Activated CD4-positive, alpha-beta T cell treated with anti-CD3 and anti-CD28 coated beads for 36 hours (primary cell): ENCODE measurements around the gene S100A2. TPM values are rescaled to one million over a fixed set of nuclear protein-coding genes. Genes with fewer than 3 reads are reported as not detected.

ENCODE experiments used
- ATAC-seq: fragments of 200-7000 bp; cut with Tn5 transposase; one replicate; pipeline ENCODE4 v1.10.0; 2021; ENCODE audit warnings: mild to moderate bottlenecking, moderate library complexity
- CTCF ChIA-PET: fragments of 350-600 bp; sonication (Branson Sonifier 250); formaldehyde crosslinking; loops from one replicate; lab custom pipeline; 2021; ENCODE audit warnings: antibody characterized with exemption; lab: Charles Lee
- POLR2A ChIA-PET: fragments of 350-600 bp; sonication (Branson Sonifier 250); formaldehyde crosslinking; loops from one replicate; lab custom pipeline; 2021; ENCODE audit warnings: antibody characterized with exemption, inconsistent platforms; lab: Charles Lee
- DNase-seq: peaks from one replicate; pipeline ENCODE4 v3.0.0-alpha.2; 2020
- H3K27ac Mint-ChIP-seq: one replicate; pipeline ENCODE4 v1.8.0; 2021; ENCODE audit warnings: mixed read lengths
- H3K27me3 Mint-ChIP-seq: one replicate; pipeline ENCODE4 v1.8.0; 2021; ENCODE audit warnings: mixed read lengths
- H3K36me3 Mint-ChIP-seq: one replicate; pipeline ENCODE4 v1.8.0; 2021; ENCODE audit warnings: low read depth, mixed read lengths
- H3K4me1 Mint-ChIP-seq: one replicate; pipeline ENCODE4 v1.8.0; 2021; ENCODE audit warnings: mixed read lengths
- H3K4me3 Mint-ChIP-seq: one replicate; pipeline ENCODE4 v1.8.0; 2021; ENCODE audit warnings: mild to moderate bottlenecking, moderate library complexity, mixed read lengths
- H3K9me3 Mint-ChIP-seq: one replicate; pipeline ENCODE4 v1.8.0; 2021; ENCODE audit warnings: low read depth, mixed read lengths
- intact Hi-C, 2 experiments: fragments of 100-400 bp; cut with DNase I in 1 of 2; cut with micrococcal nuclease in 1 of 2; formaldehyde crosslinking; loops; one replicate each; pipeline versions ENCODE4 v1.14.2 to v1.15.1; 2022 to 2024; cut with DNase I, micrococcal nuclease
- total RNA-seq, 2 experiments: library from RNA; stranded (reverse); gene quantifications; one replicate each; pipeline ENCODE4 v1.2.3, GENCODE V29; 2021

Gene S100A2
- total RNA-seq, 2 experiments from 2014 or later = 3.3 to 7.0 TPM

DNA sequence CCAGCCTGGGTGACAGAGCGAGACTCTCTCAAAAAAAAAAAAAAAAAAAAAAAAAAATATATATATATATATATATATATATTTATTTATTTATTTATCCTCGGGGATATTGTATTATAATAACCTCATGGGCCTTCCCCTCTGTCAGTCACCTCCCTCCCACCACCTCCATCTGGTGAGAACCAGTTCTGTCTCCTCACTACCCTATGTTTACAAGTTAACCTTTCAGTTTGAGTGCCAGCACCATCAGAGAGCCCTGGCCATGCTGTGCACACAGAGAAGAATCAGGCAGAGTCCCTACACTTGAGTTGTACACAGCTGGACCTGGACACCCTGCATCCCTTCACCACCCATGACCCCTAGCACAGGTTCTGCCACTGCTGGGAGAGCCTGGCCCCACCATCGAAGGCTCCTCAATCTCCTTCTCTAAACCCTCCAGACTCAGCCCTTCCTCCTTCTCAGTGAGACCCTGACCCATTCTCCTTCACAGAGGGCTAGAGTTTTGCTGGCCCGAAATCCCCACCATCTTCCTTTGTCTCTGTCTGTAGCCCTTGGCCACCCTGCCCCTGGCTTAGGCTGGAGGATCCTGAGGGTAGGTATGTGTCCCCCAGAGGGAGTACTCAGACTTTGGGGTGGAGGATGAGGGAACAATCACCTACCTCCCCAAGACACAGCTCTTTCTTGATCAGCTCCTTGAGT lies 26.1 kb downstream of the S100A2 start:
- POLR2A ChIA-PET = interaction anchor here (0.5 to 2.8 kb wide), 4 partner anchors 8 to 94 kb away, joined by 3 to 11 read pairs (median 5); partner anchors contain the start of gene CHTOP
- CTCF ChIA-PET = interaction anchor here (1.4 to 3.2 kb wide), 5 partner anchors 8 to 95 kb away, joined by 3 to 12 read pairs (median 8); partner anchors contain the start of gene CHTOP
- Mint-ChIP-seq H3K9me3 (no peaks in the 10 kb centered on the region), H3K27me3 (no peaks in the 10 kb centered on the region), H3K4me1 (peaks cover 70% of the 10 kb centered on the region), H3K36me3 (peaks cover 27% of the 10 kb centered on the region), H3K4me3 (no peak overlapping the region), H3K27ac (peak overlapping the region; percentile 91)
- intact Hi-C loops = loop anchor here (10.0 kb wide), 1 partner anchor 425 kb away; the partner anchor contains the start of genes CREB3L4 (in 2 of the 2) and SLC39A1 (in 2 of the 2)
- DNase-seq = peak; percentile 47
- no peak for ATAC-seq

- ATAC-seq (no peak), DNase-seq (no peak)
- CTCF ChIA-PET = interaction anchor here (3.2 kb wide), 1 partner anchor 34 kb away, joined by 10 read pairs; no protein-coding TSS in a partner anchor
- H3K27ac Mint-ChIP-seq = no peak overlapping the region
- intact Hi-C loops = loop anchor here (10.0 kb wide), 1 partner anchor 426 kb away; the partner anchor contains the start of genes CREB3L4 (in 2 of the 2) and SLC39A1 (in 2 of the 2)
- peaks cover 26% of the 10 kb centered on the region for H3K36me3 Mint-ChIP-seq
- no peaks in the 10 kb centered on the region for H3K9me3 Mint-ChIP-seq
- H3K4me3 Mint-ChIP-seq = no peak overlapping the region
- no peaks in the 10 kb centered on the region for H3K27me3 Mint-ChIP-seq
- POLR2A ChIA-PET = no interaction called here
- H3K4me1 Mint-ChIP-seq = peaks cover 70% of the 10 kb centered on the region
These were observed 27.3 kb downstream of the S100A2 start for GRCh38 chr1:153538315-153538821.

DNA sequence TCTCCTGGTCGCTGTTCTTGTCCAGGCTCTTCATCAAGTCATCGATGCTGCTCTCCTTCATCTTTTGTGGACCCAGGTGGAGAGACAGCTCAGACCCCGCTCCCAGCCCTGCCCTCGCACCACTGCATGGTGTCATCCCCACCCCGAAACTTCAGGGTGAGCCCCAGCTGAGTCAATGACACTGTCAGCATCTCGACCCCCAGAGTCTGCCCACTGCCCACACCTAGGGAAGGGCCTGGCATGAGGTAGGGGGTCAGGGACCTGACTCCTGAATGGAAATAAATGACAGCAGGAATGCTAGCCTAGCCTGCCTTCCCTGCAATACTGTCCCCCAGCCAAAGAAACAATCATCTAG lies 28.3 kb downstream of the S100A2 start:
- peaks cover 70% of the 10 kb centered on the region for H3K4me1 Mint-ChIP-seq
- no peaks in the 10 kb centered on the region for H3K9me3 Mint-ChIP-seq
- intact Hi-C loops = loop anchor here (10.0 kb wide), 1 partner anchor 427 kb away; the partner anchor contains the start of genes CREB3L4 (in 2 of the 2) and SLC39A1 (in 2 of the 2)
- DNase-seq (no peak), ATAC-seq (no peak)
- peaks cover 17% of the 10 kb centered on the region for H3K36me3 Mint-ChIP-seq
- H3K27me3 Mint-ChIP-seq = no peaks in the 10 kb centered on the region
- ChIA-PET CTCF (no interaction called here), POLR2A (no interaction called here)
- H3K4me3 Mint-ChIP-seq = no peak overlapping the region
- peak overlapping the region; percentile 98 for H3K27ac Mint-ChIP-seq

- CTCF ChIA-PET = interaction anchor here (1.5 kb wide), 1 partner anchor 24 kb away, joined by 4 read pairs; no protein-coding TSS in a partner anchor
- POLR2A ChIA-PET = interaction anchor here (0.6 to 2.5 kb wide), 2 partner anchors 8 to 31 kb away, joined by 3 to 19 read pairs; partner anchors contain the start of gene S100A4
- peak overlapping the region; percentile 89 for H3K4me3 Mint-ChIP-seq
- ATAC-seq (no peak), DNase-seq (no peak)
- H3K9me3 Mint-ChIP-seq = no peaks in the 10 kb centered on the region
- intact Hi-C loops = loop anchor here (10.0 kb wide), 1 partner anchor 428 kb away; the partner anchor contains the start of genes CREB3L4 (in 2 of the 2) and SLC39A1 (in 2 of the 2)
- H3K27ac Mint-ChIP-seq = peak overlapping the region; percentile 98
- peaks cover 17% of the 10 kb centered on the region for H3K36me3 Mint-ChIP-seq
- H3K4me1 Mint-ChIP-seq = peaks cover 70% of the 10 kb centered on the region
- H3K27me3 Mint-ChIP-seq = no peaks in the 10 kb centered on the region
These were observed 28.8 kb downstream of the S100A2 start for GRCh38 chr1:153536671-153537375.

GRCh38 chr1:153536012-153536670 lies 29.5 kb downstream of the S100A2 start:
- ChIA-PET CTCF (interaction anchor here (0.6 to 5.4 kb wide), 10 partner anchors 8 to 463 kb away, joined by 3 to 63 read pairs (median 6); partner anchors contain the start of genes S100A4 and SLC27A3), POLR2A (interaction anchor here (0.6 to 2.5 kb wide), 6 partner anchors 8 to 99 kb away, joined by 3 to 19 read pairs (median 3); partner anchors contain the start of genes CHTOP, S100A2 and S100A4)
- peaks cover 17% of the 10 kb centered on the region for H3K36me3 Mint-ChIP-seq
- peaks cover 70% of the 10 kb centered on the region for H3K4me1 Mint-ChIP-seq
- peak overlapping the region; percentile 98 for H3K27ac Mint-ChIP-seq
- H3K27me3 Mint-ChIP-seq = no peaks in the 10 kb centered on the region
- H3K9me3 Mint-ChIP-seq = no peaks in the 10 kb centered on the region
- intact Hi-C loops = loop anchor here (10.0 kb wide), 1 partner anchor 429 kb away; the partner anchor contains the start of genes CREB3L4 (in 2 of the 2) and SLC39A1 (in 2 of the 2)
- H3K4me3 Mint-ChIP-seq = peak overlapping the region; percentile 89
- ATAC-seq (peak; percentile 67), DNase-seq (peak; percentile 88)

GRCh38 chr1:153535242-153536011 lies 30.2 kb downstream of the S100A2 start, which contains the start of gene S100A6:
Gene S100A6 (minus strand): TSS chr1:153535991. CDS start chr1:153535339, 652 bp downstream.
- ATAC-seq (peak; percentile 39), DNase-seq (peak; percentile 72)
- peaks cover 69% of the 10 kb centered on the region for H3K4me1 Mint-ChIP-seq
- peaks cover 17% of the 10 kb centered on the region for H3K36me3 Mint-ChIP-seq
- H3K27ac Mint-ChIP-seq = peak within 1 kb of the TSS; percentile 98
- ChIA-PET CTCF (interaction anchor here (0.6 to 5.4 kb wide), 17 partner anchors 9 to 464 kb away, joined by 3 to 63 read pairs (median 4); partner anchors contain the start of genes S100A4 and SLC27A3), POLR2A (interaction anchor here (0.6 to 2.5 kb wide), 6 partner anchors 8 to 146 kb away, joined by 3 to 19 read pairs (median 4); partner anchors contain the start of genes CHTOP, S100A2 and S100A4)
- H3K9me3 Mint-ChIP-seq = no peaks in the 10 kb centered on the region
- intact Hi-C loops = loop anchor here (1.0 to 10.0 kb wide), 2 partner anchors 10 to 429 kb away; partner anchors contain the start of genes CREB3L4 (in 2 of the 2), S100A4 (in 2 of the 2) and SLC39A1 (in 2 of the 2)
- peak within 1 kb of the TSS; percentile 89 for H3K4me3 Mint-ChIP-seq
- H3K27me3 Mint-ChIP-seq = no peaks in the 10 kb centered on the region

GRCh38 chr1:153534925-153535241 lies 30.8 kb downstream of the S100A2 start:
- H3K27ac Mint-ChIP-seq = peak overlapping the region; percentile 94
- H3K36me3 Mint-ChIP-seq = peaks cover 17% of the 10 kb centered on the region
- H3K4me3 Mint-ChIP-seq = peak overlapping the region; percentile 89
- POLR2A ChIA-PET = interaction anchor here (0.6 to 2.5 kb wide), 5 partner anchors 10 to 147 kb away, joined by 3 to 19 read pairs (median 4); partner anchors contain the start of genes CHTOP, S100A2 and S100A4
- intact Hi-C loops = loop anchor here (1.0 to 10.0 kb wide), 4 partner anchors 10 to 430 kb away; partner anchors contain the start of genes CREB3L4 (in 2 of the 2), S100A4 (in 2 of the 2), SLC39A1 (in 2 of the 2) and INTS3 (in 1 of the 2)
- no peaks in the 10 kb centered on the region for H3K9me3 Mint-ChIP-seq
- H3K27me3 Mint-ChIP-seq = no peaks in the 10 kb centered on the region
- no peak for DNase-seq
- CTCF ChIA-PET = interaction anchor here (0.6 to 5.4 kb wide), 10 partner anchors 9 to 464 kb away, joined by 3 to 63 read pairs (median 6); partner anchors contain the start of gene S100A4
- ATAC-seq = no peak
- peaks cover 64% of the 10 kb centered on the region for H3K4me1 Mint-ChIP-seq

DNA sequence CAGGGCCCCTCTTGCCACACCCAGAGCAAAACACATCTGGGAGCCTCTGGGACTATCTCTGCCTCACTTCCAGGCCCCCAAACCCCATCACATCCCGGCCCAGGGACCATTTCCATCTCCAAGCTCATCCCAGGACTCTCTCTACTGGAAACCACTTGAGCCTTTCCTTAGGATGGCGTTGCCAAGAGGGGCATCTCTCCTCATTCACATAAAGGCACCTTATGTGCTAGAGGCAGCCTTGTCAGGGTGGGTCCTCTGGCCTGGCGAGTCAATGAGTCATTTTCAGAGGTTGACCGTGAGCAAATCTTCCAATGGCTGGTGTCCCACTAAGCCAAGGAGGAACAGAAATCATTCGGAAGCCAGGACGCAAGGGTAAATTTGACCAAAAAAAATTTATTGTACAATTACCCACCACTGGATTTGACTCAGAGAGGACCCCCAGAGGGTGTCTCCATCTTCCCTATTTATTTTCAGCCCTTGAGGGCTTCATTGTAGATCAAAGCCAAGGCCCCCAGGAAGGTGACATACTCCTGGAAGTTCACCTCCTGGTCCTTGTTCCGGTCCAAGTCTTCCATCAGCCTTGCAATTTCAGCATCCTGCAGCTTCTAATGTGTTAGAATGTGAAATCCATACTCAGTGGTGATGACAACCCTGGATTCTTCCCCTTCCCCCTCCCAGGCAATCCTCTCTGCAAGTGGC lies 31.3 kb downstream of the S100A2 start:
- peak overlapping the region; percentile 94 for H3K27ac Mint-ChIP-seq
- no peaks in the 10 kb centered on the region for H3K27me3 Mint-ChIP-seq
- ChIA-PET POLR2A (interaction anchor here (0.7 to 2.5 kb wide), 3 partner anchors 10 to 100 kb away, joined by 3 to 19 read pairs (median 13); partner anchors contain the start of genes CHTOP, S100A2 and S100A4), CTCF (interaction anchor here (0.7 to 5.4 kb wide), 15 partner anchors 8 to 100 kb away, joined by 3 to 97 read pairs (median 8); partner anchors contain the start of genes CHTOP and S100A4)
- peaks cover 59% of the 10 kb centered on the region for H3K4me1 Mint-ChIP-seq
- no peaks in the 10 kb centered on the region for H3K9me3 Mint-ChIP-seq
- intact Hi-C loops = loop anchor here (5.0 to 10.0 kb wide), 3 partner anchors 83 to 430 kb away; partner anchors contain the start of genes CREB3L4 (in 2 of the 2), SLC39A1 (in 2 of the 2), INTS3 (in 1 of the 2) and S100A14 (in 1 of the 2)
- ATAC-seq (no peak), DNase-seq (no peak)
- H3K4me3 Mint-ChIP-seq = peak overlapping the region; percentile 89
- peaks cover 17% of the 10 kb centered on the region for H3K36me3 Mint-ChIP-seq
